Measurements from ENCODE around the gene HOXB4. TPM values are rescaled to one million over a fixed set of nuclear protein-coding genes. Genes with fewer than 3 reads are reported as not detected.
A peak's percentile ranks its signal among the peaks of the same experiment; 100 is the strongest.

Gene HOXB4
- total RNA-seq, 4 donors from 2014 or later = 0.18 to 1.8 (median 0.51) TPM

GRCh38 chr17:48590607-48591161 is 12.5 kb upstream of the HOXB4 start:
- Histone ChIP-seq H3K4me3 (no peak overlapping the region), H3K4me1 (peaks cover 7 to 14% of the 10 kb centered on the region in 2 donors), H3K9me3 (no peaks in the 10 kb centered on the region), H3K27me3 (peaks cover 50 to 84% (median 69%) of the 10 kb centered on the region in 3 donors), H3K36me3 (no peaks in the 10 kb centered on the region), H3K27ac (no peak overlapping the region)
- TF ChIP-seq POLR2A (IDR thresholded peaks at IDR 0.05) = no peak
- TF ChIP-seq, protein P1, sequence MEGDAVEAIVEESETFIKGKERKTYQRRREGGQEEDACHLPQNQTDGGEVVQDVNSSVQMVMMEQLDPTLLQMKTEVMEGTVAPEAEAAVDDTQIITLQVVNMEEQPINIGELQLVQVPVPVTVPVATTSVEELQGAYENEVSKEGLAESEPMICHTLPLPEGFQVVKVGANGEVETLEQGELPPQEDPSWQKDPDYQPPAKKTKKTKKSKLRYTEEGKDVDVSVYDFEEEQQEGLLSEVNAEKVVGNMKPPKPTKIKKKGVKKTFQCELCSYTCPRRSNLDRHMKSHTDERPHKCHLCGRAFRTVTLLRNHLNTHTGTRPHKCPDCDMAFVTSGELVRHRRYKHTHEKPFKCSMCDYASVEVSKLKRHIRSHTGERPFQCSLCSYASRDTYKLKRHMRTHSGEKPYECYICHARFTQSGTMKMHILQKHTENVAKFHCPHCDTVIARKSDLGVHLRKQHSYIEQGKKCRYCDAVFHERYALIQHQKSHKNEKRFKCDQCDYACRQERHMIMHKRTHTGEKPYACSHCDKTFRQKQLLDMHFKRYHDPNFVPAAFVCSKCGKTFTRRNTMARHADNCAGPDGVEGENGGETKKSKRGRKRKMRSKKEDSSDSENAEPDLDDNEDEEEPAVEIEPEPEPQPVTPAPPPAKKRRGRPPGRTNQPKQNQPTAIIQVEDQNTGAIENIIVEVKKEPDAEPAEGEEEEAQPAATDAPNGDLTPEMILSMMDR (IDR thresholded peaks at IDR 0.05 in 4 of 5, conservative IDR thresholded peaks at IDR 0.05 in 1 of 5) = no peak
- in situ Hi-C loops (cut with MboI; ENCODE audit: low sequenced_read_pairs in 4 of 4) = loop anchor here in 3 of 4 donors (10.0 kb wide), 2 partner anchors 246 to 256 kb away; no protein-coding TSS in a partner anchor
- ATAC-seq (no peak), DNase-seq (no peak)
- intact Hi-C loops (cut with DNase I; ENCODE audit: low total_unique reads) = loop anchor here (5.0 kb wide), 1 partner anchor 238 kb away; no protein-coding TSS in a partner anchor

- in situ Hi-C loops (cut with MboI; ENCODE audit: low sequenced_read_pairs in 4 of 4) = loop anchor here in 3 of 4 donors (10.0 kb wide), 2 partner anchors 245 to 255 kb away; no protein-coding TSS in a partner anchor
- intact Hi-C loops (cut with DNase I; ENCODE audit: low total_unique reads) = loop anchor here (5.0 kb wide), 1 partner anchor 238 kb away; no protein-coding TSS in a partner anchor
- no peaks in the 10 kb centered on the region for H3K36me3 ChIP-seq
- H3K9me3 ChIP-seq = no peaks in the 10 kb centered on the region
- ATAC-seq (no peak), DNase-seq (no peak)
- H3K4me3 ChIP-seq = no peak within 1 kb of the TSS
- H3K4me1 ChIP-seq = peaks cover 9 to 18% of the 10 kb centered on the region in 2 donors
- no peak for TF ChIP-seq POLR2A (IDR thresholded peaks at IDR 0.05)
- TF ChIP-seq, protein P1 (IDR thresholded peaks at IDR 0.05 in 4 of 5, conservative IDR thresholded peaks at IDR 0.05 in 1 of 5) = no peak
- no peak within 1 kb of the TSS for H3K27ac ChIP-seq
- H3K27me3 ChIP-seq = peaks cover 47 to 80% (median 64%) of the 10 kb centered on the region in 3 donors
Observed at GRCh38 chr17:48589831-48590606, 11.9 kb upstream of the HOXB4 start, which contains the start of gene HOXB3. HOXB3 (minus strand) TSS chr17:48590241; CDS start chr17:48552474, 37,767 bp downstream.

DNA sequence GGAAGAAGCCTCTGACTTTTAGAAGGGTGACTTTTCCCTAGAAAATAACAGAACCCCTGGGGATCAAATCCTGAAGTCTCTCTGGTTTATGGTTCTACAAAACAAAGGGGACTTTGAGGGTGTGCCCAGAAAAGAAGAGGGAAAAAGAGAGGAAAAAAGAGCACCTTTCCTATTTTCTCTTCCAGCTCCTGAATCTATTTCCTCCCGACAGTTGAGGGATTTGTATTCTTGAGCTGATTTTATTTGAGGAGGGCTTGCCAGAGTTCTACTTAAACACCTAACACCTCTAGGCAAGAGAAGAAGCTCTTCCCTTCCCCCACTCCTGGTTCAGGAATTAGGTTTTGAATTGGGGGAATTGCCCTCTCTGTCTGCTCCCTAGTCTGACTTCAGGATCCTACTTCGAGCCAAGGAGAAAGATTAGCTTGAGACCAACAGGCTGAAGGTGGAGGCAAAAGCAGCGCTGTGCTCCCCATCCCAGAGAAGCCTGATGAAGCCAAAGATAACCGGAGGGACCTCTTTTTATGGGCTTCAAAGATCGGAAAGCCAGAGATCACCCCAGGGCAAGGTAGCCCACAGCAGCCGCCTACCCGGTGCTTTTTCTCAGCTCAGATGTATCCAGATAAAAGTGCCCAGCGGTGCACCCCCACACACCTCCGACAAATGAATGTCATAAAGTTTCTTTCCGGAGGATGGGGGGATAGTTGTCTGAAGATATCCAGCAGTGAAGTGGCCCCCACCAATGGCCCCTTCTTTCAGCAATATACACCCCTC is 11.1 kb upstream of the HOXB4 start:
- no peak overlapping the region for H3K4me3 ChIP-seq
- no peak overlapping the region for H3K27ac ChIP-seq
- peaks cover 9 to 23% of the 10 kb centered on the region in 2 donors for H3K4me1 ChIP-seq
- no peak for DNase-seq
- H3K9me3 ChIP-seq = no peaks in the 10 kb centered on the region
- H3K36me3 ChIP-seq = no peaks in the 10 kb centered on the region
- H3K27me3 ChIP-seq = peaks cover 40 to 72% (median 56%) of the 10 kb centered on the region in 3 donors
- in situ Hi-C loops (cut with MboI; ENCODE audit: low sequenced_read_pairs in 4 of 4) (no loop called here), intact Hi-C loops (cut with DNase I; ENCODE audit: low total_unique reads) (no loop called here)
- ATAC-seq = no peak
- TF ChIP-seq POLR2A (IDR thresholded peaks at IDR 0.05) = no peak
- TF ChIP-seq, protein P1 (IDR thresholded peaks at IDR 0.05 in 4 of 5, conservative IDR thresholded peaks at IDR 0.05 in 1 of 5) = no peak

- no peak for ATAC-seq
- peaks cover 9 to 20% of the 10 kb centered on the region in 2 donors for H3K4me1 ChIP-seq
Observed at GRCh38 chr17:48588528-48588927, 10.4 kb upstream of the HOXB4 start.

More at GRCh38 chr17:48588528-48588927, 10.4 kb upstream of the HOXB4 start:
- Histone ChIP-seq H3K27me3 (peaks cover 46 to 65% (median 51%) of the 10 kb centered on the region in 3 donors), H3K9me3 (no peaks in the 10 kb centered on the region), H3K4me3 (no peak overlapping the region), H3K27ac (peak overlapping the region in 1 of 4 donors; percentile 62), H3K36me3 (no peaks in the 10 kb centered on the region)
- in situ Hi-C loops (cut with MboI; ENCODE audit: low sequenced_read_pairs in 4 of 4) (no loop called here), intact Hi-C loops (cut with DNase I; ENCODE audit: low total_unique reads) (no loop called here)
- no peak for TF ChIP-seq POLR2A (IDR thresholded peaks at IDR 0.05)
- TF ChIP-seq, protein P1 (IDR thresholded peaks at IDR 0.05 in 4 of 5, conservative IDR thresholded peaks at IDR 0.05 in 1 of 5) = no peak
- DNase-seq = no peak

Measured in gastrocnemius medialis (tissue), 4 donors.